ENCODE results near the gene SERP2. TPM values are rescaled to one million over a fixed set of nuclear protein-coding genes. Genes with fewer than 3 reads are reported as not detected.
A peak's percentile ranks its signal among the peaks of the same experiment; 100 is the strongest.

SERP2 gene
- total RNA-seq, 1 donor from 2014 or later: 4.8 TPM

DNA sequence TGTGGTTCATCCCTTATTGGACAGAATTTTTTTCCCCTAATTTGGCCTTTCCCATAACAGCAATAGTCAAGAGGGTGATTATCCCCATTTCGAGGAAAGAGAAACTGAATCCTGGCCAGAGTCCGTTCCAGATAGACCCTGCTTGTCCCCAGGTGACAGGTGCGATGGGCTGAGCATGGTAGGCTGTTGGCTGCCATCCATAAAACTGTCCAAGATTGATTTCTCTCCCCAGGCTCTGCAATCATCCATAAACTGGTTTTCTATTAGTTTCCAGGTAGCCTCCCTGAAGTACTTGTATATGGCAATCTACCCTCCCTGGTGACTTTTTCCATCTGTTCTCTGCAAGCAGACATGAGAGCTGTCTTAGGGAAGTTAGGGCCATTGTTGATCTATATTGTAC is 25.4 kb downstream of the SERP2 start:
- Mint-ChIP-seq H3K9me3 (no peaks in the 10 kb centered on the region), H3K4me3 (no peak overlapping the region), H3K36me3 (no peaks in the 10 kb centered on the region), H3K4me1 (peaks cover 57% of the 10 kb centered on the region), H3K27ac (no peak overlapping the region), H3K27me3 (ENCODE audit: low read depth) (peaks cover 50% of the 10 kb centered on the region)
- TF ChIP-seq, protein P1, sequence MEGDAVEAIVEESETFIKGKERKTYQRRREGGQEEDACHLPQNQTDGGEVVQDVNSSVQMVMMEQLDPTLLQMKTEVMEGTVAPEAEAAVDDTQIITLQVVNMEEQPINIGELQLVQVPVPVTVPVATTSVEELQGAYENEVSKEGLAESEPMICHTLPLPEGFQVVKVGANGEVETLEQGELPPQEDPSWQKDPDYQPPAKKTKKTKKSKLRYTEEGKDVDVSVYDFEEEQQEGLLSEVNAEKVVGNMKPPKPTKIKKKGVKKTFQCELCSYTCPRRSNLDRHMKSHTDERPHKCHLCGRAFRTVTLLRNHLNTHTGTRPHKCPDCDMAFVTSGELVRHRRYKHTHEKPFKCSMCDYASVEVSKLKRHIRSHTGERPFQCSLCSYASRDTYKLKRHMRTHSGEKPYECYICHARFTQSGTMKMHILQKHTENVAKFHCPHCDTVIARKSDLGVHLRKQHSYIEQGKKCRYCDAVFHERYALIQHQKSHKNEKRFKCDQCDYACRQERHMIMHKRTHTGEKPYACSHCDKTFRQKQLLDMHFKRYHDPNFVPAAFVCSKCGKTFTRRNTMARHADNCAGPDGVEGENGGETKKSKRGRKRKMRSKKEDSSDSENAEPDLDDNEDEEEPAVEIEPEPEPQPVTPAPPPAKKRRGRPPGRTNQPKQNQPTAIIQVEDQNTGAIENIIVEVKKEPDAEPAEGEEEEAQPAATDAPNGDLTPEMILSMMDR (IDR thresholded peaks at IDR 0.05; ENCODE audit: unreplicated experiment): no peak
- DNase-seq (ENCODE audit: low spot score in 2 of 2, unreplicated experiment in 2 of 2): no peak

DNA sequence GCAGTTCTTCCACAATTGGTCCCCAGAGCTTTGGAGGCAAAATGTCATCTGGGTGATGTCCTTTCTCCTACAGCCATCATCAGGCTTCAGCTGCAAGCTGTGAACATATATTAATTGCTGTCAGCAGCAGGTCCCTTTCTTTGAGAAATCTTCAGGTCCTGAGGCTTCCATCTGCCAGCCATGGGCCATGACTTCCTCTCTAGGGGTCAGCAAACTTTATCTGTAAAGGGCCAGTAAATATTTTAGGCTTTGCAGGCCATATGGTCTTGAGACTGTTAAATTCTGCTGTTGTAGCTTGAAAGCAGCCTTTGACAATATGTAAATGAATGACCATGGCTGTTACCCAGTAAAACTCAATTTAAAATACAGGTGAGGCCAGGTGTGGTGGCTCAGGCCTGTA is 27.1 kb downstream of the SERP2 start:
- no peak for DNase-seq (ENCODE audit: low spot score in 2 of 2, unreplicated experiment in 2 of 2)
- Mint-ChIP-seq H3K4me3 (no peak overlapping the region), H3K27ac (no peak overlapping the region), H3K27me3 (ENCODE audit: low read depth) (peaks cover 49% of the 10 kb centered on the region), H3K4me1 (peaks cover 67% of the 10 kb centered on the region), H3K9me3 (no peaks in the 10 kb centered on the region), H3K36me3 (no peaks in the 10 kb centered on the region)
- TF ChIP-seq, protein P1 (IDR thresholded peaks at IDR 0.05; ENCODE audit: unreplicated experiment): no peak

DNA sequence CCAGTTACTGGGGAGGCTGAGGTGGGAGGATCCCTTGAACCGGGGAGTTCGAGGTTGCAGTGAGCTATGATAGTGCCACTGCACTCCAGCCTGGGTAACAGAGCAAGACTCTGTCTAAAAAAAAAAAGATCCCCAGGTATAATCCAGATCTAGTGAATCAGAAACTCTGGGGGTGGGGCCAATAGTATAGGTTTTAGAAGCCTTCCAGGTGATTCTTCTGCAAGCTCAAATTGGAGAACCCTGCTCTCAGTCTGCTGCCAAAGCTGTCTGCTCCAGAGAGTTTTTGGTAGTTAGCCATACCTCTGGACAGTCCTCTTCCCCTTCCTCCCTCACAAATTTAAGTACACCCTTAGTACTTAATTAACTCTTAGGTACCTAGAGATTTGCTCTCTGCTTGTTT is 28.0 kb downstream of the SERP2 start:
- Mint-ChIP-seq H3K4me3 (no peak overlapping the region), H3K4me1 (peaks cover 61% of the 10 kb centered on the region), H3K27ac (no peak overlapping the region), H3K27me3 (ENCODE audit: low read depth) (peaks cover 51% of the 10 kb centered on the region), H3K36me3 (no peaks in the 10 kb centered on the region), H3K9me3 (no peaks in the 10 kb centered on the region)
- DNase-seq (ENCODE audit: low spot score in 2 of 2, unreplicated experiment in 2 of 2): no peak
- TF ChIP-seq, protein P1 (IDR thresholded peaks at IDR 0.05; ENCODE audit: unreplicated experiment): no peak

DNA sequence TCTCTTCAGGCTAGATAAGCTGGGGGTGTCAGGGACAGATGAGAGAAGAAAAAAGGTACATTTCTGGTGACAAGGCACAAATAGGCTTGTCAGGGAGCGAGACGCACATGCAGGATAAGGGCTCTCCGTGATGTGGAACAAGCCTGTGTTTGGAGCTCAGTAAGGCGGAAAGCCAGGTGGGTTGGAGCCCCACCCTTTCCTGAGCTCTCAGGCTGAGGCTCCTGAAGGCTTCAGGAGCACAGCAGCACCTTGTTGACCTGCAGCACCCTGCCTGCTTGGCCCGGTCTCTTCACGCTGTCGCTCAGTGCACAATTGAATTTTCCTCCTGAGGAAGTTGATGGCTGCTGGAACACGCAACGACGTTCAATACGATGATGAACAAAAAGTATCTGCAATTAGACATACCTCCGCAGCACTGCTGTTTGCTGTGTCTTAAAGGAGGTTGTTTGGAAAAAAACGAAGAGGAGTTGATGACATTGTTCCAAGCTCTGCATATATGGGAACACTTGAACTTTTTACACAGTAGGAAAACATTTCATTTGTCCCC is 29.3 kb downstream of the SERP2 start:
- Mint-ChIP-seq H3K9me3 (no peaks in the 10 kb centered on the region), H3K36me3 (no peaks in the 10 kb centered on the region), H3K4me3 (no peak overlapping the region), H3K4me1 (peaks cover 51% of the 10 kb centered on the region), H3K27ac (peak overlapping the region; percentile 6), H3K27me3 (ENCODE audit: low read depth) (peaks cover 45% of the 10 kb centered on the region)
- no peak for DNase-seq (ENCODE audit: low spot score in 2 of 2, unreplicated experiment in 2 of 2)
- TF ChIP-seq, protein P1 (IDR thresholded peaks at IDR 0.05; ENCODE audit: unreplicated experiment): no peak

DNA sequence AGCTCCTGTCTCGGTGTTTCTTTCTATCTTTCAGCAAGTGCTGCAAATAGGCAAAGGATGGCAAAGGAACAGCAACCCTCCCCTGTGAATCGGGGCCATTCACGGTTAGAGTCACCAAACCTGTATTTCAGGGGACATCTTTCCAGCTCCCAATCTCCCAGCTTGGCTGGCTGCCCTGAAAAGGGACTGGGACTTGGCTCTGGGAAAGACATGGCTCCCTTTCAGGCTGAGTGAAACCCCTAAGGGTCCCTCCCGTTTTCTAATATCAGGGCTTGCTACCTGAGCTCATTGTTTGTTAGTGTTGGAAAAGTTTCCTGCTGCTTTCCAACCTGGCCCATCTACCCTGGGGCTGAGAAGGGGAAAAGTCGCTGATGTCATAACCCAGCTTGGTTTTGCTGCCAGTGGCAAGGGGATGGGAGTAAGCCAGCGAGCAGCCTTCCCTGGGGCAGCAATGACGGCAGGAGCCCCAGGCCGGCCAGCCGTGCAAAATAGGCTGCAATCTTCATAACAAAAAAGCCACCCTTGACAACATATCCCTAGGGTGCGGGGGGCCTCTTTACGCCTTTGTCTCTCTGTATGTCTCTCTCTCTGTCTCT is 29.9 kb downstream of the SERP2 start:
- H3K4me3 Mint-ChIP-seq: no peak overlapping the region
- peaks cover 48% of the 10 kb centered on the region for H3K4me1 Mint-ChIP-seq
- TF ChIP-seq, protein P1 (IDR thresholded peaks at IDR 0.05; ENCODE audit: unreplicated experiment): no peak
- H3K27me3 Mint-ChIP-seq (ENCODE audit: low read depth): peaks cover 39% of the 10 kb centered on the region
- DNase-seq (ENCODE audit: low spot score in 2 of 2, unreplicated experiment in 2 of 2): no peak
- no peaks in the 10 kb centered on the region for H3K36me3 Mint-ChIP-seq
- H3K9me3 Mint-ChIP-seq: no peaks in the 10 kb centered on the region
- H3K27ac Mint-ChIP-seq: peak overlapping the region; percentile 83

Data from mesothelial cell of epicardium (in vitro differentiated cells).